Dendritic cell treated with granulocyte-macrophage colony-stimulating factor and Interleukin-4, amounts not matched to agents 40 ng/mL and 50 ng/mL, for 4 days (primary cell): ENCODE measurements around the gene CLK3.
"Not testable (repeated sequence)": the region's sequence is repeated elsewhere in the genome, so short reads cannot be mapped to it uniquely, and the experiment has no call there.

Experiments used
- H3K27ac Mint-ChIP-seq: one replicate; pipeline ENCODE4 v1.8.0; 2022; ENCODE audit warnings: mild to moderate bottlenecking, mixed read lengths
- H3K27me3 Mint-ChIP-seq: one replicate; pipeline ENCODE4 v1.8.0; 2022; ENCODE audit warnings: mild to moderate bottlenecking, mixed read lengths
- H3K36me3 Mint-ChIP-seq: one replicate; pipeline ENCODE4 v1.8.0; 2022; ENCODE audit warnings: low read depth, mixed read lengths
- H3K4me1 Mint-ChIP-seq: one replicate; pipeline ENCODE4 v1.8.0; 2022; ENCODE audit warnings: low read depth, mixed read lengths
- H3K4me3 Mint-ChIP-seq: one replicate; pipeline ENCODE4 v1.8.0; 2022; ENCODE audit warnings: mild to moderate bottlenecking, moderate library complexity, mixed read lengths
- H3K9me3 Mint-ChIP-seq: one replicate; pipeline ENCODE4 v1.8.0; 2022; ENCODE audit warnings: mixed read lengths
- intact Hi-C: fragments of 100-400 bp; cut with micrococcal nuclease; formaldehyde crosslinking; loops from one replicate; pipeline ENCODE4 v1.15.0; 2022

Gene CLK3

GRCh38 chr15:74651242-74651741 is 35.7 kb downstream of the CLK3 start:
- Mint-ChIP-seq H3K9me3 (no peaks in the 10 kb centered on the region), H3K4me3 (no peak overlapping the region), H3K4me1 (peaks cover 29% of the 10 kb centered on the region), H3K36me3 (peaks cover 32% of the 10 kb centered on the region), H3K27ac (no peak overlapping the region), H3K27me3 (no peaks in the 10 kb centered on the region)
- intact Hi-C loops = no loop called here

GRCh38 chr15:74653426-74654102 is 37.9 kb downstream of the CLK3 start:
- Mint-ChIP-seq H3K36me3 (peaks cover 27% of the 10 kb centered on the region), H3K4me1 (peaks cover 16% of the 10 kb centered on the region), H3K27me3 (no peaks in the 10 kb centered on the region), H3K4me3 (no peak overlapping the region), H3K9me3 (no peaks in the 10 kb centered on the region), H3K27ac (no peak overlapping the region)
- intact Hi-C loops = no loop called here

- Mint-ChIP-seq H3K36me3 (peaks cover 27% of the 10 kb centered on the region), H3K4me3 (no peak overlapping the region), H3K4me1 (peaks cover 13% of the 10 kb centered on the region), H3K9me3 (no peaks in the 10 kb centered on the region), H3K27ac (no peak overlapping the region), H3K27me3 (no peaks in the 10 kb centered on the region)
- intact Hi-C loops = no loop called here
Measured at GRCh38 chr15:74655424-74655823, 39.8 kb downstream of the CLK3 start.

- peaks cover 13% of the 10 kb centered on the region for H3K4me1 Mint-ChIP-seq
- H3K27ac Mint-ChIP-seq = no peak overlapping the region
- peaks cover 27% of the 10 kb centered on the region for H3K36me3 Mint-ChIP-seq
- no peaks in the 10 kb centered on the region for H3K27me3 Mint-ChIP-seq
- no peak overlapping the region for H3K4me3 Mint-ChIP-seq
- H3K9me3 Mint-ChIP-seq = no peaks in the 10 kb centered on the region
- intact Hi-C loops = no loop called here
Measured at GRCh38 chr15:74656935-74657535, 41.4 kb downstream of the CLK3 start.

GRCh38 chr15:74657846-74658245 is 42.2 kb downstream of the CLK3 start:
- intact Hi-C loops = no loop called here
- Mint-ChIP-seq H3K27me3 (no peaks in the 10 kb centered on the region), H3K9me3 (no peaks in the 10 kb centered on the region), H3K27ac (no peak overlapping the region), H3K4me3 (no peak overlapping the region), H3K36me3 (peaks cover 26% of the 10 kb centered on the region), H3K4me1 (peaks cover 13% of the 10 kb centered on the region)

- H3K36me3 Mint-ChIP-seq, H3K9me3 Mint-ChIP-seq, intact Hi-C loops, H3K27me3 Mint-ChIP-seq, H3K27ac Mint-ChIP-seq, H3K4me3 Mint-ChIP-seq: not testable (repeated sequence)
- H3K4me1 Mint-ChIP-seq = peaks cover 12% of the 10 kb centered on the region
Measured at GRCh38 chr15:74661280-74661679, 45.6 kb downstream of the CLK3 start.

- H3K4me1 Mint-ChIP-seq = peaks cover 12% of the 10 kb centered on the region
- H3K27me3 Mint-ChIP-seq = no peaks in the 10 kb centered on the region
- H3K9me3 Mint-ChIP-seq = no peaks in the 10 kb centered on the region
- intact Hi-C loops = no loop called here
- no peak overlapping the region for H3K27ac Mint-ChIP-seq
- peaks cover 6% of the 10 kb centered on the region for H3K36me3 Mint-ChIP-seq
- no peak overlapping the region for H3K4me3 Mint-ChIP-seq
Measured at GRCh38 chr15:74662064-74662860, 46.6 kb downstream of the CLK3 start.

- no peaks in the 10 kb centered on the region for H3K9me3 Mint-ChIP-seq
- H3K4me3 Mint-ChIP-seq = no peak overlapping the region
- H3K4me1 Mint-ChIP-seq = peaks cover 12% of the 10 kb centered on the region
- peaks cover 14% of the 10 kb centered on the region for H3K36me3 Mint-ChIP-seq
- intact Hi-C loops = no loop called here
- no peaks in the 10 kb centered on the region for H3K27me3 Mint-ChIP-seq
- no peak overlapping the region for H3K27ac Mint-ChIP-seq
Measured at GRCh38 chr15:74663303-74664027, 47.8 kb downstream of the CLK3 start.

GRCh38 chr15:74664028-74664616 is 48.5 kb downstream of the CLK3 start:
- no peak overlapping the region for H3K4me3 Mint-ChIP-seq
- intact Hi-C loops = no loop called here
- peaks cover 21% of the 10 kb centered on the region for H3K36me3 Mint-ChIP-seq
- no peaks in the 10 kb centered on the region for H3K9me3 Mint-ChIP-seq
- H3K4me1 Mint-ChIP-seq = peaks cover 12% of the 10 kb centered on the region
- no peak overlapping the region for H3K27ac Mint-ChIP-seq
- no peaks in the 10 kb centered on the region for H3K27me3 Mint-ChIP-seq

GRCh38 chr15:74664670-74665069 is 49.0 kb downstream of the CLK3 start:
- Mint-ChIP-seq H3K4me1 (peaks cover 12% of the 10 kb centered on the region), H3K36me3 (peaks cover 21% of the 10 kb centered on the region), H3K27me3 (no peaks in the 10 kb centered on the region), H3K9me3 (no peaks in the 10 kb centered on the region), H3K4me3 (no peak overlapping the region), H3K27ac (no peak overlapping the region)
- intact Hi-C loops = no loop called here

- Mint-ChIP-seq H3K36me3 (peaks cover 46% of the 10 kb centered on the region), H3K4me1 (peaks cover 12% of the 10 kb centered on the region), H3K9me3 (no peaks in the 10 kb centered on the region), H3K27me3 (no peaks in the 10 kb centered on the region), H3K27ac (no peak overlapping the region), H3K4me3 (no peak overlapping the region)
- intact Hi-C loops = no loop called here
Measured at GRCh38 chr15:74667975-74668374, 52.3 kb downstream of the CLK3 start.

- Mint-ChIP-seq H3K36me3 (peaks cover 63% of the 10 kb centered on the region), H3K27ac (no peak overlapping the region), H3K4me3 (no peak overlapping the region), H3K4me1 (peaks cover 2% of the 10 kb centered on the region), H3K27me3 (no peaks in the 10 kb centered on the region), H3K9me3 (no peaks in the 10 kb centered on the region)
- intact Hi-C loops = no loop called here
Measured at GRCh38 chr15:74669627-74670026, 54.0 kb downstream of the CLK3 start.

GRCh38 chr15:74674161-74674560 is 58.5 kb downstream of the CLK3 start:
- Mint-ChIP-seq H3K4me3 (no peak overlapping the region), H3K9me3 (no peaks in the 10 kb centered on the region), H3K27ac (no peak overlapping the region), H3K36me3 (peaks cover 46% of the 10 kb centered on the region), H3K27me3 (no peaks in the 10 kb centered on the region), H3K4me1 (no peaks in the 10 kb centered on the region)
- intact Hi-C loops = no loop called here
